Activated T-helper 1 cell treated with anti-CD3 and anti-CD28 coated beads, Interleukin-12 subunit alpha, Interleukin-12 subunit beta, Interleukin-2, Interleukin-4 antibody, amounts not matched to agents 30 ng/mL and 10 ng/mL and 1 ng/mL, durations not matched to agents 14 hours and 24 hours and 36 hours (primary cell): ENCODE results near the gene POMT1. TPM values are rescaled to one million over a fixed set of nuclear protein-coding genes. Genes with fewer than 3 reads are reported as not detected.

Source experiments
- DNase-seq: peaks from one replicate; pipeline ENCODE4 v3.0.0; 2021; ENCODE audit warnings: low spot score
- H3K27ac Mint-ChIP-seq: one replicate; pipeline ENCODE4 v1.8.0; 2021; ENCODE audit warnings: mild to moderate bottlenecking, mixed read lengths
- H3K27me3 Mint-ChIP-seq: one replicate; pipeline ENCODE4 v1.8.0; 2022; ENCODE audit warnings: mild to moderate bottlenecking, moderate library complexity, mixed read lengths; ENCODE audit not compliant: insufficient read depth
- H3K36me3 Mint-ChIP-seq: one replicate; pipeline ENCODE4 v1.8.0; 2021; ENCODE audit warnings: low read depth, mixed read lengths
- H3K4me1 Mint-ChIP-seq: one replicate; pipeline ENCODE4 v1.8.0; 2021; ENCODE audit warnings: low read depth, mixed read lengths
- H3K4me3 Mint-ChIP-seq: one replicate; pipeline ENCODE4 v1.8.0; 2021; ENCODE audit warnings: mild to moderate bottlenecking, moderate library complexity, mixed read lengths
- H3K9me3 Mint-ChIP-seq: one replicate; pipeline ENCODE4 v1.8.0; 2021; ENCODE audit warnings: mixed read lengths
- intact Hi-C: fragments of 100-400 bp; cut with micrococcal nuclease; formaldehyde crosslinking; loops from one replicate; pipeline ENCODE4 v1.15.1; 2024
- total RNA-seq: library from RNA; stranded (reverse); gene quantifications from 2 replicates; pipeline ENCODE4 v1.2.3, GENCODE V29; 2022

The POMT1 gene
- total RNA-seq, 1 donor from 2014 or later: 39.3 TPM

DNA sequence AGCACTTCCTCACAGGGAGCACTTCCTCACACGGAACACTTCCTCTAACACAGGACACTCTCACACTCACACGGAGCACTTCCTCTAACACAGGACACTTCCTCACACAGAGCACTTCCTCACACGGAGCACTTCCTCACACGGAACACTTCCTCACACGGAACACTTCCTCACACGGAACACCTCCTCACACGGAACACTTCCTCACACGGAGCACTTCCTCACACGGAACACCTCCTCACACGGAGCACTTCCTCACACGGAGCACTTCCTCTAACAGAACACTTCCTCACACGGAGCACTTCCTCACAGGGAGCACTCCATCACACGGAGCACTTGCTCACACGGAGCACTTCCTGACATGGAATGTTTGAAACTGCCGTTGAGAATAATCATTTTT, 13.4 kb downstream of the POMT1 start:
- H3K36me3 Mint-ChIP-seq: peaks cover 37% of the 10 kb centered on the region
- no peak overlapping the region for H3K27ac Mint-ChIP-seq
- no peaks in the 10 kb centered on the region for H3K4me1 Mint-ChIP-seq
- H3K9me3 Mint-ChIP-seq: no peaks in the 10 kb centered on the region
- intact Hi-C loops: no loop called here
- no peak for DNase-seq
- H3K27me3 Mint-ChIP-seq: peaks cover 1% of the 10 kb centered on the region
- H3K4me3 Mint-ChIP-seq: no peak overlapping the region

DNA sequence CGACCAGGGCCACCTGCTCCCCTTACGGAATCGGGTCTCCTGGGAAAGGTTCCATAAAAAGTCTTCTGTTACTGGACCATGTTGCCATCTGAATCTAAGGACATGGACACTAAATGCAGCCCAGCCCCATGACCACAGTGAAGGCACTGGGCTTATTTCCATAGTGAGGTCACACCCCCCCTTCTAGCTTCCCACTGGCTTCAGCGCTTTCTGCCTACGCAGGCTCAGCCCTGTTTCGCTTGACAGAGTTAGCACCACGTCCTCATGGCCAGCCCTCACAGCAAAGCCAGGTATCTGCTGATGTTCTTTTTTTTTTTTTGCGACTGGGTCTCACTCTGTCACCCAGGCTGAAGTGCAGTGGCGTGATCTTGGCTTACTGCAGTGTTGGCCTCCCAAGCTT, 14.2 kb downstream of the POMT1 start:
- H3K4me1 Mint-ChIP-seq: no peaks in the 10 kb centered on the region
- H3K27ac Mint-ChIP-seq: no peak overlapping the region
- peaks cover 1% of the 10 kb centered on the region for H3K27me3 Mint-ChIP-seq
- DNase-seq: no peak
- peaks cover 38% of the 10 kb centered on the region for H3K36me3 Mint-ChIP-seq
- no peaks in the 10 kb centered on the region for H3K9me3 Mint-ChIP-seq
- intact Hi-C loops: no loop called here
- no peak overlapping the region for H3K4me3 Mint-ChIP-seq

DNA sequence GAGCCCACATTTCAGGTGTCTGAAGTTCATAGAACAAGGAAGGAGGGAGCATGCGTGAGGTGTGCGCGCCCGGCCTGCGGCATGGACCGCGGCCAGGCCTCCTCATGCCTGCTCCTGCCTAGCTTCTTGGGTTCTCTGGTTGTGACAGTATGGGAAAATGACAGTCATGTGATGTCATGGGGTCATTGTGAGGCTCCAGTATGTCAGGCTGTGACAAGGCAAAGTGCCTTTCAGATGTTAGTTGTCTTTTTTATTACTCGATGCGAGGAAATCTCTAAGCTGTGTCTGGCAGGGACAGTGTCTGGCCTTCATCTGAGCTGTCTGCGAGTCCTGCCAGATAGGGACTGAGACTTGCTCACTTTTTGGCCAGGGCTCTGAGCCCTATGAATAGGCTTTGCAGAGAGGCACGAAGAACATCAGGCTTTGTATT, 15.1 kb downstream of the POMT1 start:
- Mint-ChIP-seq H3K27ac (no peak overlapping the region), H3K27me3 (peaks cover 1% of the 10 kb centered on the region), H3K36me3 (peaks cover 40% of the 10 kb centered on the region), H3K4me3 (no peak overlapping the region), H3K9me3 (no peaks in the 10 kb centered on the region), H3K4me1 (no peaks in the 10 kb centered on the region)
- intact Hi-C loops: no loop called here
- DNase-seq: no peak

DNA sequence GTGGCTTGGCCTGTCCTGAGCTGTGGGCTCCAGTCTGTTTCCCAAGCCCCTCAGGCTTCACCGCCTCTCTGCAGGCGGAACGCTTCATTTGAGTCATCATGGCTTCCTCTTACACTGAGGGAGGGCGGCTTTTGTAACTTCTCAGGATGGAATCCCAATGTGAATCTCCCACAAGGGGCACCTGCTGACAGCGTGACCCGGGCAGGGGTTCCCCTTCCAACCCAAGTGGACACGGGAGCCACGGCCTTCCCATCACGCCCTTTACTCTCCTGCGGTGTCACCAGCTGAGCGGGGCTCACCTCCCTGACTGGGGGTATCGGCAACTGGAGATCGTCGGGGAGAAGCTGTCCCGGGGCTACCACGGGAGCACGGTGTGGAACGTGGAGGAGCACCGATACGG, 15.8 kb downstream of the POMT1 start:
- no peak for DNase-seq
- Mint-ChIP-seq H3K27ac (no peak overlapping the region), H3K4me1 (no peaks in the 10 kb centered on the region), H3K9me3 (no peaks in the 10 kb centered on the region), H3K36me3 (peaks cover 40% of the 10 kb centered on the region), H3K27me3 (peaks cover 1% of the 10 kb centered on the region), H3K4me3 (no peak overlapping the region)
- intact Hi-C loops: no loop called here

DNA sequence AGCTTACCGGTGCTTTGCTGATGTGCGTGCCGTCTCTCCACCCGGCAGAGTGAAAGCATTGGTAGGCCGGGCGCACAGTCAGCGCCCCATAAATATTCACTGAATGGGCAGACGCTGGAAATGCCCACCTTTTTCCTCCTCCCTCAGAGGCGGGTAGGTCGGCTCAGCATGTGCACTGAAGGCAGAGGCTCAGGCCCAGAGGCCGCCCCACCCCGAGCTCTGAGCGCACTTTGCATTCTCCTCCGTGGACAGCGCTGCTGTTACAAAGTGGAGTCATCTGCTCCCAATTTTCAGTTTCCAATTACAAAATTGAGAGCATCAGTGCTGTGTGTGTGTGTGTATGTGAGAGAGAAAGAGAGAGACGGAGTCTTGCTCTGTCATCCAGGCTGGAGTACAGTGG, 17.8 kb downstream of the POMT1 start:
- no peaks in the 10 kb centered on the region for H3K4me1 Mint-ChIP-seq
- intact Hi-C loops: no loop called here
- no peak overlapping the region for H3K4me3 Mint-ChIP-seq
- peaks cover 40% of the 10 kb centered on the region for H3K36me3 Mint-ChIP-seq
- no peak for DNase-seq
- H3K9me3 Mint-ChIP-seq: no peaks in the 10 kb centered on the region
- H3K27ac Mint-ChIP-seq: no peak overlapping the region
- peaks cover 1% of the 10 kb centered on the region for H3K27me3 Mint-ChIP-seq

DNA sequence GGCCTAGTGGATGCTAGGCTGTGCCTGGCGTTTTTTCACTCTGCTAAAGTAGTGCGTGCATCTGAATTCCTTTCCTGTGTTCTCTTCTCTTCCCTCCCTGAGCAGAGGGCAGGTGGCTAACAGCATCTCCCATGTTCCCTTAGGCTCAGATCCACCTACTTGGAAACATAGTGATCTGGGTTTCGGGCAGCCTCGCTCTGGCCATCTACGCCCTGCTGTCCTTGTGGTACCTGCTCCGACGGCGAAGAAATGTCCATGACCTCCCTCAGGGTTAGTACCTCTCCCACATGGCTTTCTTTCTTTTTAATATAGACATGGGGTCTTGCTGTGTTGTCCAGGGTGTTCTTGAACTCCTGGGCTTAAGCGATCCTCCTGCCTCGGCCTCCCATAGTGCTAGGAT, 18.5 kb downstream of the POMT1 start:
- Mint-ChIP-seq H3K9me3 (no peaks in the 10 kb centered on the region), H3K4me1 (no peaks in the 10 kb centered on the region), H3K36me3 (peaks cover 42% of the 10 kb centered on the region), H3K4me3 (no peak overlapping the region), H3K27me3 (peaks cover 1% of the 10 kb centered on the region), H3K27ac (no peak overlapping the region)
- DNase-seq: no peak
- intact Hi-C loops: no loop called here

DNA sequence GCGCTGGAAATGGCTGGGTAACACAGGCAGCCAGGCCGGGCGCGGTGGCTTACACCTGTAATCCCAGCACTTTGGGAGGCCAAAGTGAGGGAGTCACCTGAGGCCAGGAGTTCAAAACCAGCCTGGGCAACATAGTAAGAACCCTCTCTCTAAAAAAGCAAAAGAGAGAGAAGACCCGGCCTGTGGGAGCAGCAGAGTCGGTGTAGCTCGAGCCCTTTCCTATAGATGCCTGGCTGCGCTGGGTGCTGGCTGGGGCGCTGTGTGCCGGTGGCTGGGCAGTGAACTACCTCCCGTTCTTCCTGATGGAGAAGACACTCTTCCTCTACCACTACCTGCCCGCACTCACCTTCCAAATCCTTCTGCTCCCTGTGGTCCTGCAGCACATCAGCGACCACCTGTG, 19.1 kb downstream of the POMT1 start:
- H3K4me3 Mint-ChIP-seq: no peak overlapping the region
- no peak for DNase-seq
- no peak overlapping the region for H3K27ac Mint-ChIP-seq
- peaks cover 1% of the 10 kb centered on the region for H3K27me3 Mint-ChIP-seq
- H3K9me3 Mint-ChIP-seq: no peaks in the 10 kb centered on the region
- peaks cover 47% of the 10 kb centered on the region for H3K36me3 Mint-ChIP-seq
- intact Hi-C loops: no loop called here
- H3K4me1 Mint-ChIP-seq: no peaks in the 10 kb centered on the region

DNA sequence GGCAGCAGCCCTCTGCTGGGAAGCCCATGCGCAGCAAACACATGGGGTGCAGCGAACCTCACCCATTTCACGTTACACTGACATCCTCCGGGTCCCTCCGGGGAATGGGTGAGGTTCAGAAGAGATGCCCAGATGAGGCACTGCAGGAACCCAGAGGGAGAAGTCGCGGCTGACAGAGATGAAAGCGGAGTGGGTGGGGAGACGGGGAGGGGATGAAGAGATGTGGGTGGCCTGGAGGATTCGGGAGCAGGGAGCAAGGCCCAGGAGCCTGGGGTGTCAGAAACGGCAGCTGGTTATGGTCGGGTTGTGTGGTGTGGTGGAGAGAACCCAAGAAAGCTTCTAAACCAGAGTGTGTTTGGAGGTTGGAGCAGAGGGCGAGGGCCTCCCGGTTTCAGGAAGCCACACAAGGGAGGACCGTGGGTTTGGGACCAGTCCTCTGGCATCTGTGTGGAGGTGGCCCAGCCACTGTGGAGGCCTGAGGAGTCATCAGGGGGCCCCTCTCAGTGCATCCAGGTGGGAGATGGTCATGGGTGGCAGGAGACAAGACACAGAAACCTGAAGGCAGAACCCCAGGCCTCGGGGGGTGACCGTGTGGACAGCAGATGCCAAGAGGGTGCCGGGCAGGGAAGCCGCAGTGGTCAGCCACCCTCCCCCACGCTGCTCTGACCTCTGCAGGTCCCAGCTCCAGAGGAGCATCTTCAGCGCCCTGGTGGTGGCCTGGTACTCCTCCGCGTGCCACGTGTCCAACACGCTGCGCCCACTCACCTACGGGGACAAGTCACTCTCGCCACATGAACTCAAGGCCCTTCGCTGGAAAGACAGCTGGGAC, 19.8 kb downstream of the POMT1 start:
- no peak overlapping the region for H3K4me3 Mint-ChIP-seq
- no peaks in the 10 kb centered on the region for H3K9me3 Mint-ChIP-seq
- DNase-seq: no peak
- H3K27ac Mint-ChIP-seq: no peak overlapping the region
- H3K36me3 Mint-ChIP-seq: peaks cover 45% of the 10 kb centered on the region
- H3K27me3 Mint-ChIP-seq: peaks cover 1% of the 10 kb centered on the region
- intact Hi-C loops: no loop called here
- H3K4me1 Mint-ChIP-seq: no peaks in the 10 kb centered on the region

DNA sequence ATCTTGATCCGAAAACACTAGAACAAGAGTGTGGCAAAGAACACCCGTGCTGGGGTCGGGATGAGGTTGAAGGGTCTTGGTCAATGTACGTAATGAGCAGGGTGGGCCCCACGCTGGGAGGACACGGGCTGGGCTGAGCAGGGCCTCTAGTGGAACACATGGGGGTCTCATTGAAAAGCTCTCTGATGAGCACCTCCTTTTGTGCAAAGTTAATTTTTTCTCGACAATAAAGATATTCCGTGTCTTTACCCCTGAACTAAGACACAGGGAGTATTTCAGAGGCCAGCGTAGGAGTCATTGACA, 20.3 kb downstream of the POMT1 start:
- no peak overlapping the region for H3K4me3 Mint-ChIP-seq
- intact Hi-C loops: no loop called here
- no peaks in the 10 kb centered on the region for H3K9me3 Mint-ChIP-seq
- H3K27ac Mint-ChIP-seq: no peak overlapping the region
- H3K36me3 Mint-ChIP-seq: peaks cover 45% of the 10 kb centered on the region
- peaks cover 1% of the 10 kb centered on the region for H3K27me3 Mint-ChIP-seq
- DNase-seq: no peak
- no peaks in the 10 kb centered on the region for H3K4me1 Mint-ChIP-seq

DNA sequence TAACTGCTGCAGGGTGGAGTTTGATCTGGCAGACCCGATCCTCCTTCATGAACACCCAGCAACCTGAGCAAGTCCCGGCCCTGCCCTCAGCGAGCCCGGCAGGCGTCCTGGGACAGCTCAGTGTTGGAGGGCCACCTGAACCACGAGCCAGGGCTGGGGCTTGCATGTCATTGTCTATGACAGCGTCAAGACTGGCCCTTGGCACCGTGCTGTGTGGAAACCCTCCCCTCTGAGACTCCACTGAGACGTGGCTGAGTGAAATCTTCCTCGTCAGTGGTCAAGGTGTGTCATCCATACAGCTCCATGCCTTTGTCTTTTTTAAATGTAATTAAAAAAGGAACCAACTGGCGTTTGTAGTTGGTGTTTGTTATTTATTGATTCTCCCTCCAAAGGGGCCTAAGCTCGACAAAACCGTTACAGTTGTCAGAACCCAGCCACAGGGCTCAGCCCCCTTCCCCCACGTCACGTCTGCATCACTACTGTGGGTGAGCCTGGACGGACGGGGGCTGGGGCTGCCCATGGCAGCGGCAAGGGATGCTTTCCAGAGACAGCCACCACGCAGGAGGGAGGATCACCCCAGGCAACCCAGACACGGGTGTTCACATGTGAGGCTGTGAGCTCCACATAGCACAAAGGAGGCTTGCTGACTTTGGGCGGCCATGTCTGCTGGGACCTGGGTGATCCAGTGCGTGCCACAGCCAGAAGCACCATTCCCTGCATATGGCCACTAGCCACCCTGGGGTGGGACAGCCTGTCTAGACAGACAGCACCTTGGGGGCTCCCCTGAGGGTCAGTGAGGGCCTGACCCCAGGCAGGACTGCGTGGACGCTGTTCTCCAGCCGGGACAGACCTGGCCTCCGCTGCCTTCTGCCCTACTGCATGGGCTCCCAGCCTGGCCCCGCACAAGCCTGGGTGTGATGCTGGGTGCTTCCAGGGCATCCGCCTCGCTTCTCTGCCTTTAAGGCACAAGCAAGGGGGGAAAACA, 21.0 kb downstream of the POMT1 start:
- intact Hi-C loops: no loop called here
- no peak overlapping the region for H3K27ac Mint-ChIP-seq
- H3K27me3 Mint-ChIP-seq: peaks cover 1% of the 10 kb centered on the region
- no peaks in the 10 kb centered on the region for H3K9me3 Mint-ChIP-seq
- no peak overlapping the region for H3K4me3 Mint-ChIP-seq
- peaks cover 44% of the 10 kb centered on the region for H3K36me3 Mint-ChIP-seq
- no peaks in the 10 kb centered on the region for H3K4me1 Mint-ChIP-seq
- no peak for DNase-seq

DNA sequence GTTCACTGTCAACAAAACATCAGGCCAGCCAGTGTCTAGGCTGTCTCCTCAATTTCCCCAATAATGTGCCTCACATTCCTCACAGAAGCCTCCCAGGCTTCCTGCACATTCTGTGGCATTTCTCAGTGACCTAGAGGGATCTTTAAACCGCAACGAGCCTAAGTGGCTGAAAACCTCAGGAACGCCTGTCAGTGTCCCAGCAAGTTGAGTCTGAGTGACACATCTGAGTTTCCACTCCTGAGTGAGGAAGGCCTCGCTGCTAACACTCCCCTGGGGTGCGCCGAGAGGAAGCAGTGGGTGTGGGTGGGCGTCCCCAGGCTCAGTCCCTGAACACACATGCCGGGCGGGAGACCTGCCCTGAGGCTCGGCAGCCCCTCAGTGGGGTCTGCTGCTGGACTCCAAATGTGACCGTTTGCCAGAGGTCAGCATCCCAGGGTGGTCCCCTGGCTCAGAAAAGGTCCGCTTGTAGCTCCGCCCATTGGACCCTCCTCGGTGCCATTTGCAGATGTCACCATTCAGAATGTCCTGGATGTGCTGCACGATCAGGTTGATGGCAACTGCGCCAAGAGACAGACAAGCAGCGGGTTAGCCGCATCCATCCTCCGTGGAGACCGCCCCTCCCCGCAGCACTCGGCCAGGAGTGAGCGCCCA, 22.1 kb downstream of the POMT1 start:
- H3K9me3 Mint-ChIP-seq: no peaks in the 10 kb centered on the region
- peaks cover 37% of the 10 kb centered on the region for H3K36me3 Mint-ChIP-seq
- no peak overlapping the region for H3K27ac Mint-ChIP-seq
- DNase-seq: no peak
- H3K4me3 Mint-ChIP-seq: no peak overlapping the region
- peaks cover 1% of the 10 kb centered on the region for H3K27me3 Mint-ChIP-seq
- intact Hi-C loops: no loop called here
- H3K4me1 Mint-ChIP-seq: peaks cover 3% of the 10 kb centered on the region

DNA sequence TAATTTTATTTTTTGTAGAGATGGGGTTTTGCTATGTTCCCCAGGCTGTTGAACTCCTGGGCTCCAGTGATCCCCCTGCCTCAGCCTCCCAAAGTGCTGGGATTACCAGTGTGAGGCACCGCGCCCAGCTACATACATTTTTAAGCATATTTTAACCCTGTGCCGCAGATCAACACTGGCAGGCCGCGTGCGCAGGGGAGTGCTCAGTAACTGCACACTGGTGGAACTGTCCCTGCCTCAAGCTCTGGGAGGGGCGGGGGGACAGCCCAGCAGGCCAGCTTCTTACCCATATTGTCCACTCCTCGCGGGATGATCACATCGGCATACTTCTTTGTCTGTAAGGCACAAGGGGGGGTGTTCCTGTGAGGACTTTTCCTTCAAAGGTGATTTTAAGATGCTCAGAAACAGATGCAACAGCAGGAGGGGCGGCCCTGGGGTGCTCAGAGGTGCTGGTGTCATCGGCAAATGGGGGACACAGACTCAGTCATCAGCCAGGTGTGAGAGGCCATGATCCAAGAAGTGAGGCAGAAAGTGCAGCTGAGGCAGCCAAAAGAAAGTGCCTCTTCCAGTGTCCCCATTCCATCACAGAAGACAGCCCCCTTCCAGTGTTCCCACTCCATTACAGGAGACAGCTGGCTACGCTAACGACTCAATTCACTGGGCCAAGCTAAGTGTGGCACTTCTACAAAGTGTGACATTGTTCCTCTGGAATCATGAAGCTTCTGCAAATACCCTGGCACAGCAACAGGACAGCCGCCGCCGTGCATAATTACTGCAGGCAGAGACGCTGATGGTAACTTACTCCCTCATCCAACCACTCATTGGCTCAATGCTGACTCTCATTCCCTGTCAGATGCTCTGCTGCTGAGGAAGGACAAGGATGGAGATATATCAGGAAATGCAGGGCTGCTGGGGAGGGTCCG, 23.2 kb downstream of the POMT1 start:
- no peaks in the 10 kb centered on the region for H3K9me3 Mint-ChIP-seq
- H3K27ac Mint-ChIP-seq: no peak overlapping the region
- H3K4me1 Mint-ChIP-seq: peaks cover 5% of the 10 kb centered on the region
- intact Hi-C loops: no loop called here
- H3K36me3 Mint-ChIP-seq: peaks cover 36% of the 10 kb centered on the region
- H3K27me3 Mint-ChIP-seq: no peaks in the 10 kb centered on the region
- DNase-seq: no peak
- no peak overlapping the region for H3K4me3 Mint-ChIP-seq
